GM12878 (cell line): ENCODE data around the gene RAP1GAP2. TPM values are rescaled to one million over a fixed set of nuclear protein-coding genes. Genes with fewer than 3 reads are reported as not detected.

Experiments
- ATAC-seq: fragments of 200-7000 bp; cut with Tn5 transposase; 3 replicates; pipeline ENCODE4 v1.9.1; 2020; ENCODE audit warnings: mild to moderate bottlenecking, moderate library complexity
- BruUV-seq: library from RNA; stranded (reverse); fragments of 400-500 nt; replicated peaks from 2 replicates; lab custom pipeline; 2021; lab: Mats Ljungman, UMichigan
- CTCF ChIA-PET: fragments of 300-600 bp; sonication (Branson Sonifier 250); formaldehyde crosslinking; extraction: SDS; loops from one replicate; lab custom pipeline; 2021; ENCODE audit warnings: inconsistent platforms; lab: Yijun Ruan, JAX
- POLR2A ChIA-PET: fragments of 350-600 bp; formaldehyde crosslinking; extraction: SDS; loops from one replicate; lab custom pipeline; 2021; ENCODE audit warnings: inconsistent platforms; lab: Charles Lee
- RAD21 ChIA-PET: fragments of 300-600 bp; sonication (Branson Sonifier 250); formaldehyde crosslinking; loops from one replicate; lab custom pipeline; 2023; ENCODE audit warnings: antibody characterized with exemption; ENCODE audit not compliant: unreplicated experiment; lab: Charles Lee
- SMC1A ChIA-PET: fragments of 300-600 bp; sonication (Branson Sonifier 250); formaldehyde crosslinking; loops from one replicate; lab custom pipeline; 2023; ENCODE audit not compliant: unreplicated experiment, uncharacterized antibody; lab: Charles Lee
- DNase-seq: peaks from one replicate; pipeline ENCODE4 v3.0.0-alpha.2; 2011; ENCODE audit warnings: low read depth, low spot score
- FAIRE-seq: peaks from 3 replicates; lab custom pipeline; 2011; peaks lifted over from hg19 to GRCh38; lab: Jason Lieb, UNC
- H2AFZ ChIP-seq: 2 replicates; pipeline ENCODE4 v1.6.0; 2011; ENCODE audit warnings: low read depth, low read length, control low read depth; ENCODE audit not compliant: control insufficient read depth
- H3K27ac ChIP-seq: 2 replicates; pipeline ENCODE4 v1.5.1; 2011; ENCODE audit warnings: control low read depth; ENCODE audit not compliant: control insufficient read depth, insufficient read depth
- H3K27me3 ChIP-seq, 2 experiments: replicated peaks in 1 of 2; 2 replicates each; pipeline versions ENCODE4 v1.6.0 to v1.6.1; 2011; ENCODE audit warnings: low read length in 1 of 2; ENCODE audit not compliant: control insufficient read depth in 2 of 2, insufficient read depth in 2 of 2
- H3K36me3 ChIP-seq, 2 experiments: 2 replicates each; pipeline ENCODE4 v1.5.1; 2011; ENCODE audit warnings: low read length in 1 of 2; ENCODE audit not compliant: control insufficient read depth in 2 of 2, insufficient read depth in 2 of 2
- H3K4me1 ChIP-seq: 2 replicates; pipeline ENCODE4 v1.6.1; 2011; ENCODE audit warnings: mild to moderate bottlenecking, low read length, moderate library complexity, mixed read lengths; ENCODE audit not compliant: control insufficient read depth, insufficient read depth
- H3K4me2 ChIP-seq: 2 replicates; pipeline ENCODE4 v1.6.0; 2011; ENCODE audit warnings: control low read depth; ENCODE audit not compliant: control insufficient read depth, insufficient read depth
- H3K4me3 ChIP-seq: fragments of 200-600 bp; sonication (generic); 2 replicates; pipeline ENCODE4 v1.5.1; 2016
- H3K79me2 ChIP-seq: 2 replicates; pipeline ENCODE4 v1.6.0; 2011; ENCODE audit warnings: low read length; ENCODE audit not compliant: control insufficient read depth, insufficient read depth
- H3K9ac ChIP-seq: 2 replicates; pipeline ENCODE4 v1.8.0; 2011; ENCODE audit warnings: low read length, control low read depth, mixed read lengths; ENCODE audit not compliant: control insufficient read depth, insufficient read depth
- H3K9me3 ChIP-seq: replicated peaks from 3 replicates; pipeline ENCODE4 v1.5.1; 2011; ENCODE audit warnings: mild to moderate bottlenecking, low read length; ENCODE audit not compliant: control insufficient read depth, insufficient read depth
- H4K20me1 ChIP-seq: 2 replicates; pipeline ENCODE4 v1.6.0; 2011; ENCODE audit not compliant: control insufficient read depth, insufficient read depth
- PAX8 ChIP-seq: fragments of 450-650 bp; IDR thresholded peaks from 2 replicates; pipeline ENCODE4 v1.6.1; 2017; ENCODE audit warnings: mild to moderate bottlenecking, moderate library complexity
- PML ChIP-seq: IDR thresholded peaks from 2 replicates; pipeline ENCODE4 v1.6.1; 2012; ENCODE audit warnings: low read length, inconsistent platforms
- SP1 ChIP-seq: IDR thresholded peaks from one replicate; pipeline ENCODE4 v1.6.1; 2011; ENCODE audit warnings: low read depth, low read length
- ZNF622 ChIP-seq: fragments of 450-650 bp; IDR thresholded peaks from 2 replicates; pipeline ENCODE4 v1.6.1; 2017; ENCODE audit warnings: mild to moderate bottlenecking, inconsistent platforms
- WGBS: methylation state at CpG from one replicate; pipeline ENCODE4 v1.1.6; 2016; ENCODE audit warnings: low lambda C conversion rate; ENCODE audit not compliant: insufficient replicate concordance, insufficient coverage; ENCODE audit errors: missing lambda C conversion rate; 5-methylcytosine and 5-hydroxymethylcytosine counted together
- in situ Hi-C: fragments of 300-500 bp; cut with MboI; formaldehyde crosslinking; loops from 9 replicates; pipeline ENCODE4 v1.14.3; 2018; ENCODE audit warnings: mixed read lengths
- intact Hi-C: fragments of 100-400 bp; cut with micrococcal nuclease; formaldehyde crosslinking; loops from one replicate; pipeline ENCODE4 v1.14.2; 2022; ENCODE audit not compliant: unreplicated experiment
- polyA plus RNA-seq, 11 experiments: library from polyadenylated mRNA; depleted of rRNA in 4 of 11; unstranded in 6 of 11; stranded (reverse) in 5 of 11; fragments of >200 nt; fragmentation: Nextera tagmentation in 4 of 11; fragmentation: Illumina TruSeq in 1 of 11; extraction: Ambion mirVana in 4 of 11; extraction: Trizol in 1 of 11; gene quantifications; 1 replicate in 1 of 11; 2 replicates in 10 of 11; pipeline versions ENCODE4 v1.2.1 to v1.2.3, GENCODE V29; 2011 to 2016; ENCODE audit warnings: inconsistent platforms in 2 of 11, missing spikeins in 2 of 11, low read depth in 1 of 11
- total RNA-seq, 4 experiments: library from RNA; depleted of rRNA in 3 of 4; stranded (reverse); fragments of >200 nt in 3 of 4; fragmentation: Illumina TruSeq in 1 of 4; extraction: Trizol in 1 of 4; gene quantifications; 2 replicates each; pipeline versions ENCODE4 v1.2.1 to v1.2.3, GENCODE V29; 2013 to 2021
- TF ChIP-seq, protein P1 (sequence below): fragments of 150-350 bp; IDR thresholded peaks from 2 replicates; pipeline ENCODE4 v1.6.1; 2016; ENCODE audit warnings: low read depth, low read length

The RAP1GAP2 gene
- total and polyA plus RNA-seq, 10 of the 15 experiments (the other 5 are each of a cell fraction or from before 2014, with no cell fraction given), result 0.03 to 0.95 (median 0.49) TPM; not detected in 2

GRCh38 chr17:2892305-2892971, 96.2 kb downstream of the RAP1GAP2 start:
- ChIA-PET RAD21 (no interaction called here), SMC1A (no interaction called here), CTCF (no interaction called here), POLR2A (no interaction called here)
- ATAC-seq (no peak), FAIRE-seq (no peak), DNase-seq (no peak)
- Histone ChIP-seq H3K9ac (no peak overlapping the region), H2AFZ (no peak overlapping the region), H3K79me2 (no peaks in the 10 kb centered on the region), H3K4me3 (no peak overlapping the region), H3K36me3 (no peaks in the 10 kb centered on the region), H3K27ac (no peak overlapping the region), H4K20me1 (no peaks in the 10 kb centered on the region), H3K27me3 (no peaks in the 10 kb centered on the region), H3K4me1 (no peaks in the 10 kb centered on the region), H3K9me3 (no peaks in the 10 kb centered on the region), H3K4me2 (no peak overlapping the region)
- intact Hi-C loops (no loop called here), in situ Hi-C loops (no loop called here)
- no TSS peak for BruUV-seq
- 11% methylated on average over 8 of the region's 8 CpGs for WGBS
- TF ChIP-seq, protein P1, sequence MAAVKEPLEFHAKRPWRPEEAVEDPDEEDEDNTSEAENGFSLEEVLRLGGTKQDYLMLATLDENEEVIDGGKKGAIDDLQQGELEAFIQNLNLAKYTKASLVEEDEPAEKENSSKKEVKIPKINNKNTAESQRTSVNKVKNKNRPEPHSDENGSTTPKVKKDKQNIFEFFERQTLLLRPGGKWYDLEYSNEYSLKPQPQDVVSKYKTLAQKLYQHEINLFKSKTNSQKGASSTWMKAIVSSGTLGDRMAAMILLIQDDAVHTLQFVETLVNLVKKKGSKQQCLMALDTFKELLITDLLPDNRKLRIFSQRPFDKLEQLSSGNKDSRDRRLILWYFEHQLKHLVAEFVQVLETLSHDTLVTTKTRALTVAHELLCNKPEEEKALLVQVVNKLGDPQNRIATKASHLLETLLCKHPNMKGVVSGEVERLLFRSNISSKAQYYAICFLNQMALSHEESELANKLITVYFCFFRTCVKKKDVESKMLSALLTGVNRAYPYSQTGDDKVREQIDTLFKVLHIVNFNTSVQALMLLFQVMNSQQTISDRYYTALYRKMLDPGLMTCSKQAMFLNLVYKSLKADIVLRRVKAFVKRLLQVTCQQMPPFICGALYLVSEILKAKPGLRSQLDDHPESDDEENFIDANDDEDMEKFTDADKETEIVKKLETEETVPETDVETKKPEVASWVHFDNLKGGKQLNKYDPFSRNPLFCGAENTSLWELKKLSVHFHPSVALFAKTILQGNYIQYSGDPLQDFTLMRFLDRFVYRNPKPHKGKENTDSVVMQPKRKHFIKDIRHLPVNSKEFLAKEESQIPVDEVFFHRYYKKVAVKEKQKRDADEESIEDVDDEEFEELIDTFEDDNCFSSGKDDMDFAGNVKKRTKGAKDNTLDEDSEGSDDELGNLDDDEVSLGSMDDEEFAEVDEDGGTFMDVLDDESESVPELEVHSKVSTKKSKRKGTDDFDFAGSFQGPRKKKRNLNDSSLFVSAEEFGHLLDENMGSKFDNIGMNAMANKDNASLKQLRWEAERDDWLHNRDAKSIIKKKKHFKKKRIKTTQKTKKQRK, result no peak
- no peak for TF ChIP-seq SP1
- no peak for TF ChIP-seq ZNF622
- no peak for TF ChIP-seq PAX8
- TF ChIP-seq PML, result no peak
